Parathyroid adenoma (tissue), 2 donors: Measurements from ENCODE around the gene CFAP61.

ENCODE experiments used
- H2AFZ ChIP-seq: fragments of 300-600 bp; sonication (generic); one replicate; pipeline ENCODE4 v1.7.0; 2017; ENCODE audit warnings: antibody characterized with exemption, mild to moderate bottlenecking
- H3K27ac ChIP-seq: fragments of 300-600 bp; sonication (generic); one replicate; pipeline ENCODE4 v1.7.0; 2017
- H3K27me3 ChIP-seq: fragments of 300-600 bp; sonication (generic); one replicate; pipeline ENCODE4 v1.7.0; 2017; ENCODE audit warnings: low read length; ENCODE audit not compliant: control insufficient read depth, insufficient read depth
- H3K36me3 ChIP-seq: fragments of 300-600 bp; sonication (generic); one replicate; pipeline ENCODE4 v1.7.0; 2017; ENCODE audit warnings: low read length; ENCODE audit not compliant: control insufficient read depth, insufficient read depth
- H3K4me1 ChIP-seq: fragments of 300-600 bp; sonication (generic); one replicate; pipeline ENCODE4 v1.7.0; 2017; ENCODE audit warnings: control low read depth
- H3K4me2 ChIP-seq: fragments of 300-600 bp; sonication (generic); one replicate; pipeline ENCODE4 v1.7.0; 2017; ENCODE audit warnings: low read length
- H3K4me3 ChIP-seq: fragments of 300-600 bp; sonication (generic); one replicate; pipeline ENCODE4 v1.7.0; 2017; ENCODE audit warnings: low read depth, low read length
- H3K79me2 ChIP-seq: fragments of 300-600 bp; sonication (generic); one replicate; pipeline ENCODE4 v1.7.0; 2017; ENCODE audit warnings: control low read depth
- H3K9ac ChIP-seq: fragments of 300-600 bp; sonication (generic); one replicate; pipeline ENCODE4 v1.7.0; 2017; ENCODE audit warnings: mild to moderate bottlenecking
- H3K9me3 ChIP-seq: fragments of 300-600 bp; sonication (generic); one replicate; pipeline ENCODE4 v1.7.0; 2017; ENCODE audit warnings: low read length; ENCODE audit not compliant: control insufficient read depth
- TF ChIP-seq, protein P1 (sequence below): fragments of 300-600 bp; sonication (generic); IDR thresholded peaks from one replicate; pipeline ENCODE4 v1.7.0; 2017; ENCODE audit warnings: antibody characterized with exemption, mild to moderate bottlenecking
- donor health status: primary hyperparathyroidism.

CFAP61 gene

DNA sequence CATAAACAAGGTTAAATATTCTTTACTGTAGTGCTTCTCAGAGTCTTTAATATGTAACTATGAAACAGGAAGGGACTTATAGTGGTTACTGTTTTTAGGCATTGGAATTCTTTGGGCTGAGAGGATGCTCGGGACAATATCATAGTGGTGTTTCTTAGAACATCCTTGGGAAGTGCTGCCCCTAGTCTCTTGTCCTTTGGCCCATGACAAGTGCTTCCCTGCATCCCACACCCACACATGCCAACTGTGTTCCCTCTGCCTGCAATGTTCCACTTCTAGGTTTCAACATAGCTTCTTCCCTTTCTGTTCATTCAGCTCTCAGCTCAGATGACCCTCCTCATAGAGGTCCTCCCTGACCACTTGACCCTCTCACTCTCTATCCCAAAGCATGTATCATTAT lies 37.6 kb downstream of the CFAP61 start:
- no peaks in the 10 kb centered on the region for H3K27me3 ChIP-seq
- no peak overlapping the region for H3K4me2 ChIP-seq
- H3K9ac ChIP-seq = no peak overlapping the region
- TF ChIP-seq, protein P1, sequence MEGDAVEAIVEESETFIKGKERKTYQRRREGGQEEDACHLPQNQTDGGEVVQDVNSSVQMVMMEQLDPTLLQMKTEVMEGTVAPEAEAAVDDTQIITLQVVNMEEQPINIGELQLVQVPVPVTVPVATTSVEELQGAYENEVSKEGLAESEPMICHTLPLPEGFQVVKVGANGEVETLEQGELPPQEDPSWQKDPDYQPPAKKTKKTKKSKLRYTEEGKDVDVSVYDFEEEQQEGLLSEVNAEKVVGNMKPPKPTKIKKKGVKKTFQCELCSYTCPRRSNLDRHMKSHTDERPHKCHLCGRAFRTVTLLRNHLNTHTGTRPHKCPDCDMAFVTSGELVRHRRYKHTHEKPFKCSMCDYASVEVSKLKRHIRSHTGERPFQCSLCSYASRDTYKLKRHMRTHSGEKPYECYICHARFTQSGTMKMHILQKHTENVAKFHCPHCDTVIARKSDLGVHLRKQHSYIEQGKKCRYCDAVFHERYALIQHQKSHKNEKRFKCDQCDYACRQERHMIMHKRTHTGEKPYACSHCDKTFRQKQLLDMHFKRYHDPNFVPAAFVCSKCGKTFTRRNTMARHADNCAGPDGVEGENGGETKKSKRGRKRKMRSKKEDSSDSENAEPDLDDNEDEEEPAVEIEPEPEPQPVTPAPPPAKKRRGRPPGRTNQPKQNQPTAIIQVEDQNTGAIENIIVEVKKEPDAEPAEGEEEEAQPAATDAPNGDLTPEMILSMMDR = no peak
- H2AFZ ChIP-seq = no peak overlapping the region
- H3K4me1 ChIP-seq = no peaks in the 10 kb centered on the region
- H3K79me2 ChIP-seq = no peaks in the 10 kb centered on the region
- H3K36me3 ChIP-seq = no peaks in the 10 kb centered on the region
- H3K4me3 ChIP-seq = no peak overlapping the region
- no peak overlapping the region for H3K27ac ChIP-seq
- no peaks in the 10 kb centered on the region for H3K9me3 ChIP-seq

DNA sequence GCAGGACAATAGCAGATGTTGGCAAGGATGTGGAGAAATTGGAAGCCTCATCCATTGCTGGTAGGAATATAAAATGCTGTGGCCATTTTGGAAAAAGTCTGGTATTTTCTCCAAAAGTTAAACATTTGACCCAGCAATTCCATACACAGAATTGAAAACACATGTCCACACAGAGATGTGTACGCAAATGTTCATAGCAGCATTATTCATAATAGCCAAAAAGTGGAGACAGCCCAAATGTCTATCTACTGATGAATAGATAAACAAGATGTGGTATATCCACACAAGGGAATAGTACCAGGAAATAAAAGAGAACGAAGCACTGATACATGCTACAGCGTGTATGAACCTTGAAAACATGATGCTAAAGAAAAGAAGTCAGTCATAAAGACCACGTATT lies 40.5 kb downstream of the CFAP61 start:
- Histone ChIP-seq H3K9ac (no peak overlapping the region), H3K27ac (no peak overlapping the region), H3K27me3 (no peaks in the 10 kb centered on the region), H3K4me3 (no peak overlapping the region), H3K4me2 (no peak overlapping the region), H3K9me3 (no peaks in the 10 kb centered on the region), H2AFZ (no peak overlapping the region), H3K4me1 (no peaks in the 10 kb centered on the region), H3K36me3 (no peaks in the 10 kb centered on the region), H3K79me2 (no peaks in the 10 kb centered on the region)
- TF ChIP-seq, protein P1 = no peak

DNA sequence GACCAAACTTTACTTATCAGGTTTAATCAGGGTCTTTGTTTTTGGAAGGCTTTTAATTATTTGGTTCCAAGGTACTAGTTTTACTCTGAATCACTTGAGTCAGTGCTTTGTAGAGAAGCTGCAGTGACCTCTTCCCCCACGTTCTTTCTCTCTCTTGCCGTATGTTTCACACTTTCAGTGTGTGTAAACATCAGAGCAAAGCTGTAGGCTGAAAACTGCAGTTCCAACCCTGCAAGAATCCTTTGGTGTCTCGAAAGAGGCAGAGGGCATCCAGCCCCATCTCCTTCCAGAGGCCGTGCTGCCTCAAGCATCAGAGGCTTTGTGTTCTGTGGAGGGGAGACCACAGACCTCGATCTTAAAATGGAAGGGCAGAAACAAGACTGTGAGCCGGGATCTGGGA lies 42.1 kb downstream of the CFAP61 start:
- H3K4me3 ChIP-seq = no peak overlapping the region
- H3K36me3 ChIP-seq = no peaks in the 10 kb centered on the region
- no peaks in the 10 kb centered on the region for H3K27me3 ChIP-seq
- H3K9me3 ChIP-seq = no peaks in the 10 kb centered on the region
- H2AFZ ChIP-seq = no peak overlapping the region
- H3K4me1 ChIP-seq = no peaks in the 10 kb centered on the region
- H3K79me2 ChIP-seq = no peaks in the 10 kb centered on the region
- TF ChIP-seq, protein P1 = no peak
- no peak overlapping the region for H3K9ac ChIP-seq
- no peak overlapping the region for H3K27ac ChIP-seq
- H3K4me2 ChIP-seq = no peak overlapping the region

DNA sequence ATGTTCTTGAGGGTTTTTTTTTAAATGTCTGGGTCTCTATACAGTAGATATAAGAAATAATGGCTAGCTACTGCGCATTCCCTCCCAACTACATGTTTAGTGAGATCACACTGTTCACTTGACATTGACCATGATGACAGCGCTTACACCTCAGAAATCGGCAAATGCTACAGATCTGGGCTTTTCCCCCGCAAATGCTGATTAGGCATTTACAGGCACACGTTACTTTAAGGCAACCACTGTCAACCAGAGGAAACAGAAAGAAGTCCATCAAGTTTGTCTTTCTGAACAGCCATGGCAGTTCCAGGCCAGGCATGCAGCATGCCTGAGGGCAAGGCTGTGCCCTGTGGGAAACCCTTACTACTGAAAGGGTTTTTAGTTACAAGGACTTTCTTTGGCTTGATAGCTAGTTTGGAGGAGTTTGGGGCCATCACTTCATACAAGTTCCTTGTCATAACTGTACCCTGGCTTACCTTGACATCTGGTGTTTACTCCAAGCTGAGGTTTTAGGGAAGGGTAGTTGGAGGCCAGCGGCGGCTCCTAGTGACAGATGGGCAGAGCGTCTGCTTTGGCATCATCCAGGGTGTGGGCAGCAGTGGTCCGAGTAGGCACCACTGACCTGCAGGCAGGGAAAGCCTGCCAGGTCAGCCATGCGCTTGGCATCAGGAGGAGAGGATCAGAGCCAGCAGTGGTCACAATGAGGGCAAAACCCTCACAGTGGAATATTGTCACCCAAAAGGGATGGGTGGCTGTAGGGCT lies 43.0 kb downstream of the CFAP61 start:
- H3K4me3 ChIP-seq = no peak overlapping the region
- no peaks in the 10 kb centered on the region for H3K79me2 ChIP-seq
- no peak overlapping the region for H3K4me2 ChIP-seq
- H3K4me1 ChIP-seq = no peaks in the 10 kb centered on the region
- H3K36me3 ChIP-seq = no peaks in the 10 kb centered on the region
- no peaks in the 10 kb centered on the region for H3K27me3 ChIP-seq
- H2AFZ ChIP-seq = no peak overlapping the region
- H3K27ac ChIP-seq = no peak overlapping the region
- TF ChIP-seq, protein P1 = no peak
- no peak overlapping the region for H3K9ac ChIP-seq
- no peaks in the 10 kb centered on the region for H3K9me3 ChIP-seq

DNA sequence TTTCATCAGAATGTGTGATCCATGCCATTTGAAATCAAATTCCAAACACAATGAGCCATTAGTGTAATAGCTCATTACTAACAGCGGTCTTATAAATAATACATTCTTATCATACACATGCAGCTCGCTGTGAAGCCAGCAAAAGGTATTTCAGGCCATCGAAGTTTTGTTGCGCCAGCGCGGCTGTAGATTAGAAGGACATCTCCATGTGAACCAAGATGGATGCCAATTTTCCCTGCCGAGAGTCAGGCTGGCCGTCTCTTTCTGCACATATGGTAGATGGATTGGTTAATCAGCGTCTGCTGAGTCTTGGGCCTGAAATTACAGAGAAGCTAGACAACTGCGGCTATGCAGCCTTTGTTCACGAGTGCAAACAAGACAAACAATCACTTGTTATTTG lies 44.1 kb downstream of the CFAP61 start:
- Histone ChIP-seq H3K36me3 (no peaks in the 10 kb centered on the region), H3K27me3 (no peaks in the 10 kb centered on the region), H3K9ac (no peak overlapping the region), H3K4me3 (no peak overlapping the region), H3K4me1 (no peaks in the 10 kb centered on the region), H3K4me2 (no peak overlapping the region), H3K9me3 (no peaks in the 10 kb centered on the region), H2AFZ (no peak overlapping the region), H3K27ac (no peak overlapping the region), H3K79me2 (no peaks in the 10 kb centered on the region)
- TF ChIP-seq, protein P1 = no peak
